HepG2 (cell line): ENCODE data around the gene MUL1. TPM values are rescaled to one million over a fixed set of nuclear protein-coding genes. Genes with fewer than 3 reads are reported as not detected.

ENCODE experiments used
- ASH2L ChIP-seq: fragments of 300-600, 200-600 bp; sonication (generic); IDR thresholded peaks from 2 replicates; pipeline ENCODE4 v1.7.0; 2017; ENCODE audit warnings: low read depth, mild to moderate bottlenecking, moderate library complexity, mixed read lengths, low read length; ENCODE audit not compliant: insufficient read length
- ELF4 ChIP-seq: sonication (generic); formaldehyde crosslinking; IDR thresholded peaks from 2 replicates; pipeline ENCODE4 v1.5.0; 2020; ENCODE audit warnings: missing genetic modification reagents, mild to moderate bottlenecking, moderate library complexity, borderline replicate concordance
- GABPA ChIP-seq, 2 experiments: IDR thresholded peaks; 2 replicates each; pipeline ENCODE4 v1.6.1; 2011 to 2016; ENCODE audit warnings: low read depth in 2 of 2, low read length in 1 of 2, missing biosample characterization in 1 of 2, missing genetic modification characterization in 1 of 2
- HNRNPUL1 ChIP-seq: fragments of 200-400 bp; formaldehyde crosslinking; IDR thresholded peaks from 2 replicates; pipeline ENCODE4 v1.6.1; 2017; ENCODE audit warnings: low read depth, mild to moderate bottlenecking, low read length, moderate library complexity
- KLF11 ChIP-seq: IDR thresholded peaks from 2 replicates; pipeline ENCODE4 v1.6.1; 2016; ENCODE audit warnings: missing compliant biosample characterization
- NFE2 ChIP-seq: sonication (generic); formaldehyde crosslinking; IDR thresholded peaks from 2 replicates; pipeline ENCODE4 v1.4.0; 2020; ENCODE audit warnings: missing genetic modification reagents
- NONO ChIP-seq, 2 experiments: fragments of 450-650 bp in 1 of 2; sonication (generic) in 1 of 2; formaldehyde crosslinking in 1 of 2; IDR thresholded peaks in 1 of 2; conservative IDR thresholded peaks in 1 of 2; 2 replicates each; pipeline versions ENCODE4 v1.6.1 to v1.8.0; 2017 to 2022; ENCODE audit warnings: mild to moderate bottlenecking in 1 of 2, missing genetic modification reagents in 1 of 2, moderate library complexity in 1 of 2
- NR1H2 ChIP-seq: sonication (generic); formaldehyde crosslinking; IDR thresholded peaks from 2 replicates; pipeline ENCODE4 v1.8.1; 2022; ENCODE audit warnings: low read depth, missing genetic modification reagents, borderline replicate concordance
- PAXIP1 ChIP-seq: sonication (generic); formaldehyde crosslinking; conservative IDR thresholded peaks from 2 replicates; pipeline ENCODE4 v1.4.0; 2020; ENCODE audit warnings: mild to moderate bottlenecking, missing genetic modification reagents, moderate library complexity
- SNAPC4 ChIP-seq: sonication (generic); formaldehyde crosslinking; IDR thresholded peaks from 2 replicates; pipeline ENCODE4 v1.4.0; 2020; ENCODE audit warnings: mild to moderate bottlenecking, missing genetic modification reagents
- ZBTB20 ChIP-seq: sonication (generic); formaldehyde crosslinking; IDR thresholded peaks from 2 replicates; pipeline ENCODE4 v1.8.1; 2023; ENCODE audit warnings: missing genetic modification reagents, low read depth, mild to moderate bottlenecking, borderline replicate concordance
- ZBTB7B ChIP-seq: sonication (generic); formaldehyde crosslinking; IDR thresholded peaks from 2 replicates; pipeline ENCODE4 v1.4.0; 2020; ENCODE audit warnings: missing genetic modification reagents
- ZNF10 ChIP-seq: sonication (generic); formaldehyde crosslinking; IDR thresholded peaks from 2 replicates; pipeline ENCODE4 v1.4.0; 2020; ENCODE audit warnings: mild to moderate bottlenecking, low read depth, missing genetic modification reagents, borderline replicate concordance
- ZNF703 ChIP-seq: sonication (generic); formaldehyde crosslinking; IDR thresholded peaks from 2 replicates; pipeline ENCODE4 v1.5.1; 2020; ENCODE audit warnings: missing genetic modification reagents, mild to moderate bottlenecking, moderate library complexity, borderline replicate concordance
- polyA plus RNA-seq, 8 experiments: library from polyadenylated mRNA; depleted of rRNA in 3 of 8; stranded (reverse) in 7 of 8; unstranded in 1 of 8; fragments of >200 nt; fragmentation: Illumina TruSeq in 4 of 8; extraction: Trizol in 4 of 8; gene quantifications; 2 replicates each; pipeline versions ENCODE4 v1.2.1 to v1.2.3, GENCODE V29; 2011 to 2016; ENCODE audit warnings: low read depth in 4 of 8, missing spikeins in 1 of 8, mixed read lengths in 1 of 8; ENCODE audit not compliant: insufficient read depth in 1 of 8
- total RNA-seq, 5 experiments: library from RNA; depleted of rRNA; stranded (reverse); fragments of >200 nt; fragmentation: Illumina TruSeq; extraction: Trizol; gene quantifications; 2 replicates each; pipeline ENCODE4 v1.2.3, GENCODE V29; 2016; ENCODE audit warnings: low read depth in 1 of 5

The MUL1 gene
- total and polyA plus RNA-seq, 2 of the 13 experiments (the other 11 are each of a cell fraction or from before 2014, with no cell fraction given): 21.5 to 26.5 TPM

GRCh38 chr1:20480243-20480944, 27.6 kb downstream of the MUL1 start (continued):
- TF ChIP-seq GABPA (IDR thresholded peaks at IDR 0.05; ENCODE audit: low read depth, low read length): no peak
- peak; percentile 64 for TF ChIP-seq GABPA (CRISPR knock-in tag; IDR thresholded peaks at IDR 0.05; ENCODE audit: low read depth)
- TF ChIP-seq HNRNPUL1: peak; percentile 81
- no peak; the same call in 1 of the 2 replicates for TF ChIP-seq KLF11 (CRISPR knock-in tag)
- TF ChIP-seq ZBTB20 (CRISPR knock-in tag): peak; percentile 28; the same call in 1 of the 2 replicates
- no peak for TF ChIP-seq NONO (IDR thresholded peaks at IDR 0.05)
- peak; percentile 69 for TF ChIP-seq NONO (CRISPR knock-in tag; conservative IDR thresholded peaks at IDR 0.05)
- TF ChIP-seq ZBTB7B: peak; percentile 97
- peak; percentile 100 for TF ChIP-seq PAXIP1 (CRISPR knock-in tag)
- TF ChIP-seq NFE2 (CRISPR knock-in tag): 0 out of 2 replicates have a peak, but pooled peaks have one; percentile 46
- TF ChIP-seq NR1H2 (CRISPR knock-in tag): no peak
- TF ChIP-seq SNAPC4 (CRISPR knock-in tag): no peak
- TF ChIP-seq ZNF10 (CRISPR knock-in tag): no peak
- no peak for TF ChIP-seq ELF4 (CRISPR knock-in tag)
- TF ChIP-seq ASH2L: peak; percentile 85
- 0 out of 2 replicates have a peak, but pooled peaks have one; percentile 29 for TF ChIP-seq ZNF703 (CRISPR knock-in tag)
